A673 (cell line): Measurements from ENCODE around the gene TRAF3IP3. TPM values are rescaled to one million over a fixed set of nuclear protein-coding genes. Genes with fewer than 3 reads are reported as not detected.

Source experiments
- BruUV-seq: library from RNA; stranded (reverse); fragments of 400-500 nt; replicated peaks from 2 replicates; lab custom pipeline; 2021; lab: Mats Ljungman, UMichigan
- CTCF ChIA-PET: fragments of 300-600 bp; sonication (Branson Sonifier 250); formaldehyde crosslinking; loops from one replicate; lab custom pipeline; 2022; ENCODE audit warnings: antibody characterized with exemption; lab: Charles Lee
- POLR2A ChIA-PET: fragments of 300-600 bp; sonication (Branson Sonifier 250); formaldehyde crosslinking; loops from one replicate; lab custom pipeline; 2022; ENCODE audit warnings: antibody characterized with exemption; ENCODE audit not compliant: low non-redundant PET; lab: Charles Lee
- DNase-seq: peaks from one replicate; pipeline ENCODE4 v3.0.0-alpha.2; 2015; ENCODE audit warnings: low spot score
- H3K27ac ChIP-seq: fragments of 200-600 bp; sonication (generic); 2 replicates; pipeline ENCODE4 v1.5.1; 2016; ENCODE audit warnings: mixed run types, low read depth, mild to moderate bottlenecking, mixed read lengths, antibody characterized with exemption, low read length; ENCODE audit not compliant: poor library complexity, severe bottlenecking
- H3K27me3 ChIP-seq: fragments of 200-600 bp; sonication (generic); replicated peaks from 2 replicates; pipeline ENCODE4 v1.6.1; 2017; ENCODE audit warnings: mixed run types, low read depth, mild to moderate bottlenecking, mixed read lengths, antibody characterized with exemption, low read length; ENCODE audit not compliant: insufficient read depth, poor library complexity
- H3K36me3 ChIP-seq: fragments of 200-600 bp; sonication (generic); 2 replicates; pipeline ENCODE4 v1.6.1; 2016; ENCODE audit warnings: mixed run types, mild to moderate bottlenecking, mixed read lengths, antibody characterized with exemption, low read length; ENCODE audit not compliant: insufficient read depth, poor library complexity, severe bottlenecking
- H3K4me1 ChIP-seq: fragments of 200-600 bp; sonication (generic); 2 replicates; pipeline ENCODE4 v1.6.1; 2017; ENCODE audit warnings: mixed run types, mild to moderate bottlenecking, mixed read lengths, antibody characterized with exemption, low read length; ENCODE audit not compliant: insufficient read depth, poor library complexity, severe bottlenecking
- H3K4me3 ChIP-seq: fragments of 200-600 bp; sonication (generic); 2 replicates; pipeline ENCODE4 v1.5.1; 2016; ENCODE audit warnings: low read depth, mixed run types, mild to moderate bottlenecking, mixed read lengths, low read length; ENCODE audit not compliant: poor library complexity, severe bottlenecking
- H3K9me3 ChIP-seq: fragments of 200-600 bp; sonication (generic); 2 replicates; pipeline ENCODE4 v1.6.1; 2016; ENCODE audit warnings: mixed run types, low read depth, mild to moderate bottlenecking, mixed read lengths, antibody characterized with exemption, low read length; ENCODE audit not compliant: poor library complexity, severe bottlenecking
- CTCF ChIP-seq: fragments of 300-800, 200-600 bp; sonication (generic); conservative IDR thresholded peaks from 2 replicates; pipeline ENCODE4 v1.5.1; 2017; ENCODE audit warnings: low read depth, mild to moderate bottlenecking, antibody characterized with exemption, low read length, moderate library complexity, mixed read lengths
- EZH2 ChIP-seq: fragments of 200-600 bp; sonication (generic); IDR thresholded peaks from 2 replicates; pipeline ENCODE4 v1.6.1; 2017; ENCODE audit warnings: borderline replicate concordance, low read depth, mild to moderate bottlenecking, mixed read lengths, antibody characterized with exemption, low read length; ENCODE audit not compliant: poor library complexity, severe bottlenecking
- intact Hi-C: fragments of 100-400 bp; cut with micrococcal nuclease; formaldehyde crosslinking; loops from one replicate; pipeline ENCODE4 v1.10.0; 2022; ENCODE audit not compliant: unreplicated experiment
- total RNA-seq: library from RNA; stranded (reverse); gene quantifications from 2 replicates; pipeline ENCODE4 v1.2.3, GENCODE V29; 2021

TRAF3IP3 gene
- total RNA-seq, 1 experiment from 2014 or later = 1.6 TPM

- ChIA-PET POLR2A (no interaction called here), CTCF (no interaction called here)
- Histone ChIP-seq H3K9me3 (no peaks in the 10 kb centered on the region), H3K4me3 (no peak overlapping the region), H3K27ac (no peak overlapping the region), H3K27me3 (no peaks in the 10 kb centered on the region), H3K36me3 (no peaks in the 10 kb centered on the region), H3K4me1 (no peaks in the 10 kb centered on the region)
- TF ChIP-seq EZH2 (no peak), CTCF (no peak)
- no peak for DNase-seq
- BruUV-seq = no TSS peak
- intact Hi-C loops = no loop called here
Measured at GRCh38 chr1:209741889-209742288, 14.0 kb upstream of the TRAF3IP3 start.

GRCh38 chr1:209742409-209743144, 13.3 kb upstream of the TRAF3IP3 start:
- no peaks in the 10 kb centered on the region for H3K36me3 ChIP-seq
- no TSS peak for BruUV-seq
- intact Hi-C loops = no loop called here
- ChIA-PET CTCF (no interaction called here), POLR2A (no interaction called here)
- no peak overlapping the region for H3K27ac ChIP-seq
- TF ChIP-seq CTCF (no peak), EZH2 (no peak)
- DNase-seq = no peak
- no peaks in the 10 kb centered on the region for H3K9me3 ChIP-seq
- H3K27me3 ChIP-seq = no peaks in the 10 kb centered on the region
- no peak overlapping the region for H3K4me3 ChIP-seq
- H3K4me1 ChIP-seq = no peaks in the 10 kb centered on the region

GRCh38 chr1:209743145-209743482, 12.7 kb upstream of the TRAF3IP3 start:
- BruUV-seq = no TSS peak
- Histone ChIP-seq H3K27me3 (no peaks in the 10 kb centered on the region), H3K9me3 (no peaks in the 10 kb centered on the region), H3K4me3 (no peak overlapping the region), H3K36me3 (no peaks in the 10 kb centered on the region), H3K27ac (no peak overlapping the region), H3K4me1 (no peaks in the 10 kb centered on the region)
- TF ChIP-seq EZH2 = no peak
- TF ChIP-seq CTCF = no peak
- ChIA-PET POLR2A (no interaction called here), CTCF (no interaction called here)
- intact Hi-C loops = no loop called here
- no peak for DNase-seq
